H1 (cell line): ENCODE data around the gene CD300C. TPM values are rescaled to one million over a fixed set of nuclear protein-coding genes. Genes with fewer than 3 reads are reported as not detected.

Experiments used
- ASH2L ChIP-seq: fragments of 200-600, 300-600 bp; sonication (generic); IDR thresholded peaks from one replicate; pipeline ENCODE4 v1.7.1; 2017; ENCODE audit warnings: low read length
- ATF3 ChIP-seq: IDR thresholded peaks from 2 replicates; pipeline ENCODE4 v1.6.1; 2011; ENCODE audit warnings: low read depth, mild to moderate bottlenecking, low read length; ENCODE audit not compliant: insufficient read depth
- CEBPB ChIP-seq: IDR thresholded peaks from 2 replicates; pipeline ENCODE4 v1.6.1; 2012; ENCODE audit warnings: low read depth, low read length
- CHD7 ChIP-seq: fragments of 300-600 bp; sonication (generic); IDR thresholded peaks from 2 replicates; pipeline ENCODE4 v1.7.1; 2012; ENCODE audit warnings: low read length, moderate library complexity, mild to moderate bottlenecking, inconsistent platforms; ENCODE audit not compliant: insufficient replicate concordance
- FOSL1 ChIP-seq: IDR thresholded peaks from 2 replicates; pipeline ENCODE4 v1.6.1; 2011; ENCODE audit warnings: mild to moderate bottlenecking, low read depth, low read length, moderate library complexity; ENCODE audit not compliant: insufficient read depth
- HDAC6 ChIP-seq: IDR thresholded peaks from one replicate; pipeline ENCODE4 v1.7.1; 2012; ENCODE audit warnings: low read depth, mild to moderate bottlenecking, inconsistent platforms, low read length, moderate library complexity
- POU5F1 ChIP-seq: IDR thresholded peaks from 2 replicates; pipeline ENCODE4 v1.6.1; 2011; ENCODE audit warnings: low read depth, mild to moderate bottlenecking, low read length, moderate library complexity
- RAD21 ChIP-seq, 2 experiments: IDR thresholded peaks in 1 of 2; conservative IDR thresholded peaks in 1 of 2; 2 replicates each; pipeline ENCODE4 v1.6.1; 2011; ENCODE audit warnings: low read depth in 2 of 2, low read length in 2 of 2, improper control_type of control experiment in 1 of 2, inconsistent platforms in 1 of 2, mild to moderate bottlenecking in 1 of 2, moderate library complexity in 1 of 2
- SP1 ChIP-seq: IDR thresholded peaks from 2 replicates; pipeline ENCODE4 v1.6.1; 2011; ENCODE audit warnings: low read depth, low read length
- polyA plus RNA-seq, 7 experiments: library from polyadenylated mRNA; depleted of rRNA in 3 of 7; stranded (reverse) in 5 of 7; unstranded in 2 of 7; fragments of >200 nt in 5 of 7; fragments of 200-250 nt in 2 of 7; gene quantifications; 1 replicate in 5 of 7; 2 replicates in 1 of 7; 4 replicates in 1 of 7; pipeline versions ENCODE4 v1.2.1 to v1.2.3, GENCODE V29; 2011 to 2013; ENCODE audit warnings: missing spikeins in 2 of 7, mixed read lengths in 2 of 7
- total RNA-seq: library from RNA; stranded (reverse); fragmentation: NEBNext Ultra II Directional; extraction: Animal tissue kit (Norgen Biotek cat#: 25700); gene quantifications from 2 replicates; pipeline ENCODE4 v1.2.1, GENCODE V29; 2021

CD300C gene
- total and polyA plus RNA-seq, 2 of the 8 experiments (the other 6 are each of a cell fraction or from before 2014, with no cell fraction given), result not detected

- TF ChIP-seq CHD7, result no peak
- TF ChIP-seq POU5F1, result no peak
- no peak for TF ChIP-seq RAD21 (IDR thresholded peaks at IDR 0.05 in 1 of 2, conservative IDR thresholded peaks at IDR 0.05 in 1 of 2; ENCODE audit: low read depth in 2 of 2, low read length in 2 of 2)
- TF ChIP-seq FOSL1, result no peak
- TF ChIP-seq HDAC6, result no peak
- TF ChIP-seq ATF3, result no peak
- no peak for TF ChIP-seq ASH2L
- no peak for TF ChIP-seq SP1
- TF ChIP-seq CEBPB, result no peak
Measured at GRCh38 chr17:74524653-74525464, 21.1 kb downstream of the CD300C start (continued).
